GM19438 (cell line): ENCODE data around the gene PTP4A1.
"Not testable (repeated sequence)": the region's sequence is repeated elsewhere in the genome, so short reads cannot be mapped to it uniquely, and the experiment has no call there.

ENCODE experiments used
- ATAC-seq: cut with Tn5 transposase; IDR thresholded peaks from one replicate; pipeline ENCODE4 v1.9.1; 2021; ENCODE audit warnings: low read depth; ENCODE audit not compliant: unreplicated experiment

The PTP4A1 gene

DNA sequence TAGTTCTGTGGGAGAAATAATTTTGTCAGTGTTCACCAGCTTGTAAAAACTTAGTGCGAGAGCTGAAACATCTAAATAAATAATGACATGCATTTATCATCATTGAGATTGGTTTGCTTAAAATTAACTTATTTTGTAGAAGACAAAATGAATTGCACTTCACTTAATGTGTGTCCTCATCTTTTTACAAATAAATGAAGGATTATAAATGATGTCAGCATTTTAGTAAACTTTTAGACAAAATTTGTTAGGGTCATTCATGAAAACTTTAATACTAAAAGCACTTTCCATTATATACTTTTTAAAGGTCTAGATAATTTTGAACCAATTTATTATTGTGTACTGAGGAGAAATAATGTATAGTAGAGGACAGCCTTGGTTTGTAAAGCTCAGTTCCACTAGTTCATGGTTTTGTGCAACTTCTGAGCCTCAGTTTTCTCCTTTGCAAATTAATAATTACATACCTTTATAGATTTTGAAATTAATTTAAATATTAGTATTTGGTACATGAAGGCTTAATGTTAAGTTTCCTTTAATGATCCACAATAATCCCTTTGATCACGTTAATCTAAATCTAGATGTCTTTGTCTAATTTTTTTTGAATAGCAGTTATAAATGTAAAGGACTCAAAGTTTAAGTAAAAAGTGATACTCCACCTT is 9.2 kb downstream of the PTP4A1 start:
- no peak for ATAC-seq

DNA sequence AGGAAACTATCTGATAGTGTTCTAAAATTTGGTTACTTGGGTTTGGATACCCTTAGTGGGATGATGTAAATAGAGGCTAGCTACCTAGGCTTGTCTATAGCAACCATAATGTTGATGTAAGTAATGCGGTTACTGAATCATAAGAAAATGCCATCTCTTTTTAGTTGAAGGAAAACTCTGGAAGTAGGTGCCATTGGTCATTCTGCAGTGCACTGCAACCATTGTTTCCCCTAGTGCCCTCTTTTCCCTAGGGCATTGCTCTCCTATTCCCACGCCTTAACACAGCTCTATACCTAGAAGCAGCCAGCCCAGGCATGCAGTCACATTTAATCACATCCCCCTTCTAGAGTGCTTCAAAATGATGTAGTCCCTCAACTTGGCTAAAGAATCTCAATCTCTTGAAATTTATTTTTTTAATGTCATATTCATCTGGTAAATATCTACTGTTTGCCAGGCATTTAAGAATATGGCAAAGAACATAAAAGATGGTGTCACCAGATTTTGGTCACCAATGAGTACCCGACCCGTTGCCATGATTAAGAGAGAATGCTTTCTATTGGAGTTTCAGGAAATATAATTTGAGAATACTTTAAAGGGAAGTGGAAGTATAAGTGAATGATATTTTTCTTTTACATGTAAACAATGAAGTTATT is 10.4 kb downstream of the PTP4A1 start:
- ATAC-seq, result no peak

DNA sequence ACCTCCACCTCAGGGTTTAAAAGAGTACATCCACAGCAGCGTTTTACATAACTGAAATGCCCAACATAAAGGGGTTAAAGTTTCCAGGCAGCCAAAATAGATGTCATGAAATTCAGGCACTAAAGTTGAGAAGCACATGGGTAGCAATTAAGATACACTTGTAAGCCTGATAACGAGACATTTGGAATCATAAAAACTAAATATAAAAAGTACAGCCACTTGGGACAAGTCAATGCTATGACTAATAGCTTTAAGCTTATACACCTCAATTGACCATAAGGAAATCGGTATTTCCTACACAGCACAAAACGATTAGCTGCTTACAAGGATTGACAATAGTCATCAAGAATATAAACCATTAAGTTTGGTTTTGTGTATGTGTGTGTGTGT is 11.8 kb downstream of the PTP4A1 start:
- ATAC-seq, result no peak

DNA sequence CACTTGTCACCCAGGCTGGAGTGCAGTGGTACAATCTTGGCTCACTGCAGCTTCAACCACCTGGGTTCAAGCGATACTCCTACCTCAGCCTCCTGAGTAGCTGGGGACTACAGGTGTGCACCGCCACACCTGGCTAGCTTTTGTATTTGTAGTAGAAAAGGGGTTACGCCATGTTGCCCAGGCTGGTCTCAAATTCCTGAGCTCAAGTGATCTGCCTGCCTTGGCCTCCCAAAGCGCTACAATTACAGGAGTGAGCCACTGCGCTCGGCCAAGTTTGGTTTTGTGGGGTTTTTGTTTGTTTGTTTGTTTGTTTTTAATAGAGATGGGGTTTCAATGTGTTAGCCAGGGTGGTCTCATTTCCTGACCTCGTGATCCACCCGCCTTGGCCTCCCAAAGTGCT is 12.3 kb downstream of the PTP4A1 start:
- ATAC-seq, result no peak

DNA sequence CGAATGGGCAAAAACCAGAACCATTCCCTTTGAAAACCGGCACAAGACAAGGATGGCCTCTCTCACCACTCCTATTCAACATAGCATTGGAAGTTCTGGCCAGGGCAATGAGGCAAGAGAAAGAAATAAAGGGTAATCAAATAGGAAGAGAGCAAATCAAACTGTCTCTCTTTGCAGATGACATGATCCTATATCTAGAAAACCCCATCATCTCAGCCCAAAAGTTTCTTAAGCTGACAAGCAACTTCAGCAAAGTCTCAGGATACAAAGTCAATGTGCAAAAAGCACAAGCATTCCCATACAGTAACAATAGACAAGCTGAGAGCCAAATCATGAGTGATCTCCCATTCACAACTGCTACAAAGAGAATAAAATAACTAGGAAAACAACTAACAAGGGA is 13.4 kb downstream of the PTP4A1 start:
- ATAC-seq, result not testable (repeated sequence)

DNA sequence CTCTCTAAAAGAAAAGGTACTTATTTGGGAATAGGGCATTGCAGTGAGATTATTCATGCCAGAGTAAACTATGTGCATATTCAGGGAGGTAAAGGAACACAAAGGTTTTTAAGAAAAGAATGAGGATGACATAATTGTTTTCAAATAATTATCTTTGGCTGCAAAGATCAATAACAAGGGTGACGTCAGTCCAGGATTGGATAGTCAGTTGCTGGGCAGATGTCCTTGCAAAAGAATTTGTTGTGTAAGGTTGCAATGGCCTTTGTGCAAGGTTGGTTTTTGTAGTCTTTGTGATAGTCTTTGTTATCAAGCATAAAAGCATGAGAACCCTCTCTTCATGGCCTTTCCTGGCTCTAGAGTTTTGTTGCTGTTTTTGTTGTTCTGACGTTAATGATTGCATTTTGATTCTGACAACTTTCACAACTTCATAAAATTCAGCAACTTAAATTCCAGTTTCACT is 17.7 kb downstream of the PTP4A1 start:
- ATAC-seq, result no peak

DNA sequence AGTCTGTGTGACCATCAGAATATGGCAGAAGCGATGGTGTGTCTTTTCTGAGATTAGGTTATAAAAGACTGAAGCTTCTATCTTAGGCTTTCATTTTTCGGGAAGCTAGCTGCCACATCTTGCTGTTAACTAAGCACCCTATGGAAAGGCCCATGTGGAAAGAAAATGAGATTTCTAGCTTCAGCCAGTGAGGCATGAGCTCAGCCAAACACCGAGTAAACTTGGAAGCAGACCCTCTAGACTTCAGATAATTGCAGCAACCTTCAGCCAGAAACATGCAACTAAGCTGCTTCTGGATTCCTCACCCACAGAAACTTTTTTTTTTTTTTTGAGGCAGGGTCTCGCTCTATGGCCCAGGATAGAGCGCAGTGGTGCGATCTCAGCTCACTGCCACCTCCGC is 20.6 kb downstream of the PTP4A1 start:
- ATAC-seq, result no peak

DNA sequence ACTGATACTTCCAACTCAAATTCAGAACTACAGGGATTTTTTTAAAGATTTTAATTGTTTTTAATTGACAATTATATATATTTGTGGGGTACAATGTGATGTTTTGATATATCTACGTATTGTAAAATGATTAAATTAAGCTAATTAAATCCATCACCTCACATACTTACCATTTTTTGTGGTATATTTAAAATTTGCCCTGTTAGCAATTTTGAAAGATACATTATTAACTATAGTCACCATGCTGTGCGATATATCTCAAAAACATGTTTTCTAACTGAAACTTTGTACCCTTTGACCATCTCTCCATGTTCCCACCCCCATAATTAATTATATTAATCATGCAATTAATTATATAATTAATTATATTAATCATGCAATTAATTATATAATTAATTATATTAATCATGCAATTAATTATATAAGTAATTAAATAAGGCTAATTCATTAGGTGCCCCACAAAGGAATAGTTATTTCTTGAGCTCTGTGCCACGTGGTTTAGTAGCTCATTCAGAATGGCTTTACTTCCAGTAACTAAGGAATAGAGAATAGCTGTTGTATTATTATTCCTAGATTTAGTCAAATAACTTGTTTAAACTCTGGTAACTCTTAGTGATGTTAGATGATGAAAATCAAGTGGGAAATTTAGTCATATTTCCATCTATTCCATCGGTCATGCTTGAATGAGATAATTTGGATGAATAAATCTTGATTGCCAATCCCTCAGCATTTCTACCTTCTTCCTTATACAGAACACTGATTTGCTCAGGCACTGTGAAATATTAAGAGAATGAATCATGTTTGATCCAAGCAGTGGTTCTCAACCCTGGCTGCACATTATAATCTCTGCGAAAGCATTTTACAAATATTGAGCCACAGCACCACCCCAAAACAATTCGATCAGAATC is 25.1 kb downstream of the PTP4A1 start:
- ATAC-seq, result no peak

DNA sequence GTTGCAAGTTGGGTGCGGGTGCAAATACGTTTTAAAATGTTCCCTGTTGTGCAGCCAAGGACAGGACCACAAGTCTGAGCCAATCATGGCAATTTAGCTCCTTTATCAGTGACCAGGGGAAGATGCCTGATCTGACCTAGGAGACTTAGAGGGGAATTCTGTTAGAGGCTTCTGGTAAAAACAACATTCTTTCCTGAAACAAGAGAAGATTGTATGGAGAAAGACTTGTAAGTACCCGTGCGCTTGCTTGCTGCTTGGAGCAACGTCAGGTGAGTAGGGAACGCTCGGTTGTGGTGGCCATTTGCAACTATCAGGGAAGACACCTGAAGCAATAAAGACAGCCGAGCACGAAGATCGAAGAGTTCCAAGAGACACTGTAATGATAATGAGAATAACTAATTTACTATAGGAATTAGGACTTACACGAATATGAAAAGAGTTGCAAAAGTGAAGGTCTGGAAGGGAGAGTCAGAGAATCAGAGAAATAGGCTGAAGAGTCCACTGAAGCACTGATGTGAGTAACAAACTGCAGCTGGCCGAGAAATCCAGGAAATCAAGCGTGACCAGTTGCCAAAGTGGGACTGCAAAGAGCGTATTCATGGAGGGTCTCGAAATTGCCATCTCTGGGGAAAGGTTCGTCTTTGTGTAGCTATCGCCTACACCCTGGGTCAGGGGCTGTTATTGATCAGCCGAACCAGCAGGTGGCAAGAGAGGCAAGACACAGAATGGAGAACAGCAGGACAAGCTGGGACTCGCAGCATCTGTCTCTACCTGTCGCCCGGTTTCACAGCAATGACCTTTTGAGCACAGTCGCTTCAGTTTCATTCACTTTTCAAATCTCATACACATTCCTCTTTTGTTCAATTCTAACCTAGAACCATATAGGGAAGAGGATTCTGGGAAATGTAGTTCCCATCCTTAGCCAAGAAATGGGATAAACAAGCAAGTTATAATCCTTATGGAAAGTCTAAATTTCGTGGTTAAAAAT is 26.1 kb downstream of the PTP4A1 start:
- ATAC-seq, result peak; percentile 100

DNA sequence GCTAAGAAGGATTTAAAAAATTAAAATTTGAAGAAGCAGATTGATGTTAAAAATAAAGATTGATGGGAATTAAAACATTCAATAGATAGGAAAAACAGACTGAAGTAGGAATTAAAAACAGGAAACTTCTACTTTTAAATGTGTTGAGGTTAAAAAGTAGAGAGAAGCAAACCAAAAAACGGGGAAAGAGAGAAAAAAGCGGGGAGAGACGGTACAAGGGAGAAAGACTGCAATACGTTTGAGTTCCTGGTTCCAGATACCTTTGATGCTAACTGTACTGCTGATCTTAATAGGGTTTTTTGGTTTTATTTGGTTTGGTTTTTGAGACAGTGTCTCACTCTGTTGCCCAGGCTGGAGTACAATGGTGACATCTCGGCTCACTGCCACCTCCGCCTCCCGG is 27.0 kb downstream of the PTP4A1 start:
- ATAC-seq, result no peak

DNA sequence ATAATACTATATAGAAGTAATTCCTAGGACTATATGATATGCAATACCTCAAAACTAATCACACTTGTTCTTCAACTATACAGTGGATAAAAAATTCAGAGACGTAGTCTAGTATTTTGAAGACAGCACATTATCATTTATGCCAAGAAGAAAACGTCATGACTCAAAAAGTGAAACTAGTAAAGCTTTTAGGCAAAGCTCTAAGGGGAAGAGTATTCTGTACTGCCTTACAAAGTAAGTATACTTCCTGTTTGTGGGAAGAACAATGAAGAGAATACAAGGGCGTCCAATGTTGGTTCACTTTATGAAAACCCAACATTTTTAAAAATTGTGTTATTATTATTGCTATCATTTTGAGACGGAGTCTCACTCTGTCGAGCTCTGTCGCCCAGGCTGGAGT is 27.9 kb downstream of the PTP4A1 start:
- ATAC-seq, result no peak

DNA sequence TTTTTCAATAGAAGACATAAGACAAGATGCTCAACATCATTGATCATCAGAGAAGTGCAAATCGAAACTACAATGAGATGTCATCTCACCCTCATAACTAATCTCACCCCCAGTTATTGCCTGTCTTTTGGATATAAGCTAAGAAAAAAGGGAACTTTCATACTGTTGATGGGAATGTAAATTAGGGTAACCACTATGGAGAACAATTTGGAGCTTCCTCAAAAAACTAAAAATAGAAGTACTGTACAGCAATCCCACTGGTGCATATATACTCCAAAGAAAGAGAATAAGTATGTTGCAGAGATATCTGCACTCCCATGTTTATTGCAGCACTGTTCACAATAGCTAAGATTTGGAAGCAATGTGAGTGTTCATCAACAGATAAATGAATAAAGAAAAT is 37.0 kb downstream of the PTP4A1 start:
- no peak for ATAC-seq

DNA sequence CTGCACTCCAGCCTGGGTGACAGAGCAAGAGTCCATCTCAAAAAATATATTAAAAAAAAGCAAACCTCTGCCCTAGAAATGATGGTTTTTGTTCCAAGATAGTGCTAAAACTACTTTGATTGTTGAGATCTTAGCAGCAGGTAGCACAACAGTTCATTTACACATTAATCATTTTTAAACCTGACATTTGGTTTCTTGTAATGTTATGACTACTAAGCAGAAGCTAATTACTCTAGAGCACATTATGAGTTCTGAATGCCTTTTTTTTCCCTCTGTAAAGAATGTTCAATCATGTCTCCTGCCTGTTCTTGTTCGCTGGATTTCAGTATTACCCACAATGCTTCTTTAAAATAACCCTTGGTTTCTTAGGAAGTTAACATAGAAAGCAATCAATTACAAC is 38.7 kb downstream of the PTP4A1 start:
- ATAC-seq, result no peak

DNA sequence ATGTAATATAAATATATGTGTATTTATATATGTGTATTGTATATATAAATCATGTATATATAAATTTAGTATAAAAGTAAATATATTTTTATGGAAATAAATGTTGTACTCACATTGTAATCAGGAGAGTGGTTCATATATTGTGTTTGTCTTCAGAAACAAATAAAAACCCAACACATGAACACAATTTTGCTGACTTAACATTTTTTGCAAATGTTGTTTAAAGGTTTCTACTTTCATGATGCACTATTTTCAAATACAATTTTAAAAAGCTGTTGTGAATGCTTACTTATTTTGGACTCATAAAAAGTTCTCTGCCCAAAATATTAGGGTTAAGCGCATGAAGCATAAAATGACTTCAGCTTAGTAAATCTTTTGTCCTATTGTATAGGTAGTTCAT is 39.3 kb downstream of the PTP4A1 start:
- no peak for ATAC-seq

DNA sequence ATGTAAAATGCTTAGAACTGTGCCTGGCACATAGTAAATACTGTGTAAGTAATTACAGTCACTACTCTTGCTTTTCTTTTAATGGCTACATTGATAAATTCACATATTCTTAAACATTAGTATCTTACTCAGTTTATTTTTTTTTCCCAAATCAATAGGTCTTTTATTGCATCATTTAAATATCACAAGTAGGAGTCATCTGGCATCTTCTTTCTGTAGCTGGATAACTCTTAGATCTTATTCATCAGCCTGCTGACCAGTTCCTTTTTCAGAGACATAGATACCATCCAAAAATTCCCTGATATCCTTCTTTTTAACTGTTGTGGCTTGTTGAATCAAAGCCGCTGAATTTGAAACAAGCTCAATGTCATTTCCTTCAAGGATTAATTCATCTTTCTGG is 43.3 kb downstream of the PTP4A1 start:
- ATAC-seq, result no peak
